HG02840 (cell line): ENCODE results near the gene FBXO34.
A peak's percentile ranks its signal among the peaks of the same experiment; 100 is the strongest.
"Not testable (repeated sequence)": the region's sequence is repeated elsewhere in the genome, so short reads cannot be mapped to it uniquely, and the experiment has no call there.

Experiments used
- ATAC-seq: cut with Tn5 transposase; IDR thresholded peaks from one replicate; pipeline ENCODE4 v1.9.1; 2021; ENCODE audit warnings: mild to moderate bottlenecking, moderate library complexity, moderate number of reproducible peaks; ENCODE audit not compliant: unreplicated experiment, low FRiP score

The FBXO34 gene

GRCh38 chr14:55306938-55307589 lies 35.8 kb downstream of the FBXO34 start:
- no peak for ATAC-seq

GRCh38 chr14:55309154-55309553 lies 37.9 kb downstream of the FBXO34 start:
- ATAC-seq: no peak

GRCh38 chr14:55309761-55310365 lies 38.6 kb downstream of the FBXO34 start:
- ATAC-seq: no peak

GRCh38 chr14:55312379-55313030 lies 41.3 kb downstream of the FBXO34 start:
- not testable (repeated sequence) for ATAC-seq

GRCh38 chr14:55313480-55313879 lies 42.3 kb downstream of the FBXO34 start:
- ATAC-seq: no peak

- no peak for ATAC-seq
Measured at GRCh38 chr14:55314449-55314848, 43.2 kb downstream of the FBXO34 start.

- ATAC-seq: no peak
Measured at GRCh38 chr14:55316564-55316963, 45.3 kb downstream of the FBXO34 start.

GRCh38 chr14:55317542-55318306 lies 46.5 kb downstream of the FBXO34 start:
- no peak for ATAC-seq

GRCh38 chr14:55318694-55319093 lies 47.5 kb downstream of the FBXO34 start:
- no peak for ATAC-seq

- no peak for ATAC-seq
Measured at GRCh38 chr14:55323910-55324309, 52.7 kb downstream of the FBXO34 start.

- ATAC-seq: no peak
Measured at GRCh38 chr14:55324812-55325211, 53.6 kb downstream of the FBXO34 start.

- no peak for ATAC-seq
Measured at GRCh38 chr14:55327179-55327578, 56.0 kb downstream of the FBXO34 start.

- ATAC-seq: no peak
Measured at GRCh38 chr14:55328317-55328716, 57.1 kb downstream of the FBXO34 start.

- ATAC-seq: no peak
Measured at GRCh38 chr14:55329999-55330710, 58.9 kb downstream of the FBXO34 start.

- peak; percentile 62 for ATAC-seq
Measured at GRCh38 chr14:55332654-55333570, 61.7 kb downstream of the FBXO34 start.

- peak; percentile 52 for ATAC-seq
Measured at GRCh38 chr14:55333711-55334485, 62.7 kb downstream of the FBXO34 start.

- no peak for ATAC-seq
Measured at GRCh38 chr14:55336162-55336561, 64.9 kb downstream of the FBXO34 start.

GRCh38 chr14:55336691-55337090 lies 65.5 kb downstream of the FBXO34 start:
- ATAC-seq: no peak

- ATAC-seq: no peak
Measured at GRCh38 chr14:55339770-55340169, 68.5 kb downstream of the FBXO34 start.
